Coronary artery (tissue), 2 donors: ENCODE data around the gene FAM118B.
"Not testable (repeated sequence)": the region's sequence is repeated elsewhere in the genome, so short reads cannot be mapped to it uniquely, and the experiment has no call there.

Experiments used
- DNase-seq: peaks from one replicate; pipeline ENCODE4 v3.0.0-alpha.2; 2017; ENCODE audit warnings: low spot score
- H3K27ac ChIP-seq, 2 donors: fragments of 200-600 bp; sonication (generic); one replicate each; pipeline ENCODE4 v1.5.1; 2016 to 2019
- H3K4me3 ChIP-seq: fragments of 200-600 bp; sonication (generic); 2 replicates; pipeline ENCODE4 v1.5.1; 2016; ENCODE audit warnings: mild to moderate bottlenecking, moderate library complexity
- TF ChIP-seq, protein P1 (sequence below): fragments of 200-600 bp; sonication (generic); IDR thresholded peaks from one replicate; pipeline ENCODE4 v1.5.1; 2019; ENCODE audit warnings: antibody characterized with exemption

Gene FAM118B

DNA sequence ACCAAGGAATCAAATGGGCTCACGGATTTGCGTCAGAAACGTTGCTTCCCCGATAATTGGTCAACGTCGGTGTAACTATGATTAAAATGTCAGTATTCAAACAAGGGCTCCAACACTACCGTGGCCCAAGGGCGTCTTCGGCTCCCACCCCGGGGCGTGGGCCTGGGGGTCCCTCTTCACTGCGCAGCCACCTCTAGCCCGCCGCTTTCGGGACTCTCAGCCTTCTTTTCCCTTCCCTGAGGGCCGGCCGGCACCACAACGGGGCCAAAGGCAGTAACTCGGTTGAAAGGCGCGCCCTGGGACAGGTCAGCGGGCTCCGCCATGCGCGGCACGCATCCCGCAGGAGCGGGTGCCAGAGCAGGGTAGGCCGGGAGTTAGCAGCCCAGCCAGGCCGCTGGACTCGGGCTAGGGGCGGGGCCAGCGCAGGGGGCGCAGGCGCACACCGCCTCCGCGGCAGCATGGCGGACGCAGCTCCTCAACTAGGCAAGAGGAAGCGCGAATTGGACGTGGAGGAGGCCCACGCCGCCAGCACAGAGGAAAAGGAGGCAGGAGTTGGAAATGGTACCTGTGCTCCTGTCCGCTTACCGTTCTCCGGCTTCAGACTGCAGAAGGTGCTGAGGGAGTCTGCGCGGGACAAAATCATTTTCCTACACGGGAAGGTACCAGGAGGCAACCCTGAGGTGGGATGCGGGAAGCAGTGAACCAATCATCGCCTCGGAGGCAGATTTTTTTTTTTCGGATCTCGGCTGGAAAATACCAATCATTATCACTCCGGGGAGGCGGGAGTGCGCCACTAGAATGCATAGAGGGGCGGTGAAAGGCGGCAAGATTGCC lies 92.3 kb downstream of the FAM118B start, which contains the start of gene DCPS:
DCPS (plus strand) TSS at position 438 of the 834 bp plus-strand sequence; CDS start at position 459, 21 bp downstream.
- peak; percentile 95 for DNase-seq
- peak within 1 kb of the TSS; percentile 80 for H3K4me3 ChIP-seq
- H3K27ac ChIP-seq: peak within 1 kb of the TSS; percentile 78 to 93
- TF ChIP-seq, protein P1, sequence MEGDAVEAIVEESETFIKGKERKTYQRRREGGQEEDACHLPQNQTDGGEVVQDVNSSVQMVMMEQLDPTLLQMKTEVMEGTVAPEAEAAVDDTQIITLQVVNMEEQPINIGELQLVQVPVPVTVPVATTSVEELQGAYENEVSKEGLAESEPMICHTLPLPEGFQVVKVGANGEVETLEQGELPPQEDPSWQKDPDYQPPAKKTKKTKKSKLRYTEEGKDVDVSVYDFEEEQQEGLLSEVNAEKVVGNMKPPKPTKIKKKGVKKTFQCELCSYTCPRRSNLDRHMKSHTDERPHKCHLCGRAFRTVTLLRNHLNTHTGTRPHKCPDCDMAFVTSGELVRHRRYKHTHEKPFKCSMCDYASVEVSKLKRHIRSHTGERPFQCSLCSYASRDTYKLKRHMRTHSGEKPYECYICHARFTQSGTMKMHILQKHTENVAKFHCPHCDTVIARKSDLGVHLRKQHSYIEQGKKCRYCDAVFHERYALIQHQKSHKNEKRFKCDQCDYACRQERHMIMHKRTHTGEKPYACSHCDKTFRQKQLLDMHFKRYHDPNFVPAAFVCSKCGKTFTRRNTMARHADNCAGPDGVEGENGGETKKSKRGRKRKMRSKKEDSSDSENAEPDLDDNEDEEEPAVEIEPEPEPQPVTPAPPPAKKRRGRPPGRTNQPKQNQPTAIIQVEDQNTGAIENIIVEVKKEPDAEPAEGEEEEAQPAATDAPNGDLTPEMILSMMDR: no peak

GRCh38 chr11:126304457-126305075 lies 93.0 kb downstream of the FAM118B start:
- H3K27ac ChIP-seq: peak overlapping the region; percentile 78 to 93
- peak overlapping the region; percentile 80 for H3K4me3 ChIP-seq
- TF ChIP-seq, protein P1: no peak
- DNase-seq: no peak

- H3K27ac ChIP-seq: no peak overlapping the region
- no peak for DNase-seq
- H3K4me3 ChIP-seq: no peak overlapping the region
- TF ChIP-seq, protein P1: no peak
Measured at GRCh38 chr11:126305699-126306098, 94.1 kb downstream of the FAM118B start.

- Histone ChIP-seq H3K27ac (no peak overlapping the region), H3K4me3 (no peak overlapping the region)
- TF ChIP-seq, protein P1: no peak
- no peak for DNase-seq
Measured at GRCh38 chr11:126307706-126308105, 96.1 kb downstream of the FAM118B start.

DNA sequence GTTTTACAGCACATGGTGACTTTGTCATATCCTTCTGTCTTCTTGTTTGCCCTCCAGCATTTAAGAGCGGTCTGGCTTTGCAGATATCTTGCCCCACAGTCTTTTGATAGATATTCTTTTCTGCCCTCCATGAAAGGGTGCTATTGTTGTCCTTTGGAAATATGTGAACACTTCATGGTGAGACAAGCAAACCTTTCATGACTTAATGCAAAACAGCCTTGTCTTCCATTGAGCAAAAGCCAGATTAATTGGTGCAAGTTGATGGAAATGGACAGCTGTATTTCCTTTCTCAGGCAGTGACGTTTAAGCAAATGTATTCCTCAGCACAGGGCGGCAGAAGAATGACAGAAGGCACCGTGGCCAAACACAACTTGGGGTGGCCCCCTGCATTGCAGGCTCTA lies 96.7 kb downstream of the FAM118B start:
- no peak overlapping the region for H3K27ac ChIP-seq
- H3K4me3 ChIP-seq: no peak overlapping the region
- DNase-seq: no peak
- TF ChIP-seq, protein P1: no peak

DNA sequence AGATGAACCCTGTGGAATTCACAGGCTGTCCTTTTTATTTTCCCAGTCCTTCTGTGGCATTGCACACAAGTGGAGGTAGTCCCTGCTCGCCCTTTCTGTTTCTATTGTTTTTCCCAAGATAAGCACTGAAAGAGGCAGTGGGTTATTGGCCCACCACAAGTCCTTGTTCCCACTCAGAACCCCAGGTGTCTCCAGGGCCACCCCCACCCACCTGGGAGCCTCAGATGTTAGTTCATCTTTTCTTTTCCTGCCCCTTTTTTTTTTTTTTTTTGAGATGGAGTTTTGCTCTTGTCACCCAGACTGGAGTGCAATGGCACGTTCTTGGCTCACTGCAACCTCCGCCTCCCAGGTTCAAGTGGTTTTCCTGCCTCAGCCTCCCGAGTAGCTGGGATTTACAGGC lies 97.2 kb downstream of the FAM118B start:
- not testable (repeated sequence) for DNase-seq, H3K4me3 ChIP-seq, H3K27ac ChIP-seq

GRCh38 chr11:126310200-126310991 lies 98.8 kb downstream of the FAM118B start:
- DNase-seq: peak; percentile 85
- H3K27ac ChIP-seq: no peak overlapping the region
- TF ChIP-seq, protein P1: peak; percentile 77
- no peak overlapping the region for H3K4me3 ChIP-seq
